GM21786 (cell line): Measurements from ENCODE around the gene TBC1D1.

ENCODE experiments used
- ATAC-seq: cut with Tn5 transposase; IDR thresholded peaks from one replicate; pipeline ENCODE4 v1.9.1; 2021; ENCODE audit not compliant: unreplicated experiment

Gene TBC1D1

GRCh38 chr4:37889849-37890800 lies 759 bp upstream of the TBC1D1 start:
- ATAC-seq: peak; percentile 19

GRCh38 chr4:37891260-37892159 lies 626 bp downstream of the TBC1D1 start:
- peak; percentile 57 for ATAC-seq

DNA sequence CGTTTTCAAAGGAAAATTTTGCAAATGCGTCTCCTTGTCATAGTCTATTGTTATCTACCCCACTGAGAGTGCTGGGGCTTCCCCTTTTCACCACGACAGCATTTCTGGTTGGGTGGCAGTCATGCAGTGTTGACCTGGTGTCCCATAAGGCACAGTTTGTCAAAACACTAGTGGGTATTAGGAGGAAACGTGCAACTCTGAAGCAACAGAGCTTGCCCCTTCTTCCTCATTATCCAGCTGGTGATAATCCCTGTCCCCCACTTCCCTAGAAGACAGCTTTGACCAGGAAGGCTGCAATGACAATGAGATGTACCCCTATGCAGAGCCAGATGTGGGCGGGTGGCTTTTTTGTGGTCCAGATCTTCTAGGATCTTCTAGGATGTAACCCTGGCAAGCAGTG lies 1.8 kb downstream of the TBC1D1 start:
- ATAC-seq: peak; percentile 41

DNA sequence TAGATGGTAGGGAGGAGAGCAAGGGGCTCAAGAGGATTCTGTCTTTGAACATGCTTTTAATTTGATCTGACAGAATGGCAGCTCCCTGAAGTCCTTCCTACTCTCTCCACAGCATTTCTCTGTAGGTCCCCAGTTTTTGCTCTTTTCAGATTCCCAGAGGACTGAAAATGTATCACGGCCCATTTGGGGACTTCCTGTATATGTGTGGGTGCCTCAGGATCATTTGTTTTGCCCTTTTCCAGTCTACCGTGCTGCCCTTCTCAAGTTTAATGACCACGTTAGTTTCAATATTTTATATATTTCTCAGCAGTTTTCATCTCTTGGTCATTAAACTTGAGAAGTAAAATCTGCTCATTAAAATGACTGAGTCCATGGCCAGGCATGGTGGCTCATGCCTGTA lies 2.3 kb downstream of the TBC1D1 start:
- no peak for ATAC-seq

- no peak for ATAC-seq
Measured at GRCh38 chr4:37895271-37895670, 4.4 kb downstream of the TBC1D1 start.

DNA sequence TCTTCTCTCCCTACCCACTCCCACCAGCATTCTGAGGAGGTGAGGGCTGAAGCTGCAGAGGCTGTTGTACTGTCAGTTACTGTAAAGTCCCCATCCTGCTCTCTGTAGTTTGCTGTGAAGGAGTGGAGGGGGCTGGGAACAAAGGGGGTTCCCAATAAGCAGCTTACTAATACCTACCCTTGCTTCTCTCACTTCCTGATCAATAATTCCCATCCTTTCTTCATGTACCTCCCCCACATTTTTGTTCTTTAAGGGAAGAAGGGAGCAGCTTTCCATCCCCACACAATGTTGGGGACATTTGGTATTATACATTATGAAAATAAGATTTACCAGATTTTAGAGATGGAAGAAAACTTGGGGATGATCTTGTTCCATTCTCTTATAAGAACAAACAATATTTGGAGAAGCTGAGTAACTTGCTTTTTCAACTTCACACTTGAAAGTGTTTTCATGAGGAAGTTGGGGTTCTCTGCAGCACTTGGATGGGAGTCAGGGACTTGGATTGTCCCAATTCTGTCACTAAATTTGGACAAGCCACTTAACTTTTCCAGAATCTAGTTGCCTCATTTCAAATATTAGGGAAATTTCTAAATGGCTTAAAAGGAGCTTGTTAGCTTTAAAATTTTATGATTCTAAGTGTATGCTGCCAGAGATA lies 5.4 kb downstream of the TBC1D1 start:
- ATAC-seq: no peak

DNA sequence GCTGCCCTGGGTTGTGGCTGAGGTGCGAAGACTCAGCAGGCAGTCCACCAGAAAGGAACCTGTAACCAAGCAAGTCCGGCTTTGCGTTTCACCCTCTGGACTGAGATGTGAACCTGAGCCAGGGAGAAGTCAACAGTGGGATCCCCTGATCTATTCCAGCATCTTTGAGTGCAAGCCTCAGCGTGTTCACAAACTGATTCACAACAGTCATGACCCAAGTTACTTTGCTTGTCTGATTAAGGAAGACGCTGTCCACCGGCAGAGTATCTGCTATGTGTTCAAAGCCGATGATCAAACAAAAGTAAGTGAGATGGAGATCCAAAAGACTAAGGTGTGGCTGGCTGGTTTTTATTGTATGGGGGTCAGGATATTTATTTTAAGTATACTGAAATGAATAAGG lies 11.3 kb downstream of the TBC1D1 start:
- ATAC-seq: no peak

DNA sequence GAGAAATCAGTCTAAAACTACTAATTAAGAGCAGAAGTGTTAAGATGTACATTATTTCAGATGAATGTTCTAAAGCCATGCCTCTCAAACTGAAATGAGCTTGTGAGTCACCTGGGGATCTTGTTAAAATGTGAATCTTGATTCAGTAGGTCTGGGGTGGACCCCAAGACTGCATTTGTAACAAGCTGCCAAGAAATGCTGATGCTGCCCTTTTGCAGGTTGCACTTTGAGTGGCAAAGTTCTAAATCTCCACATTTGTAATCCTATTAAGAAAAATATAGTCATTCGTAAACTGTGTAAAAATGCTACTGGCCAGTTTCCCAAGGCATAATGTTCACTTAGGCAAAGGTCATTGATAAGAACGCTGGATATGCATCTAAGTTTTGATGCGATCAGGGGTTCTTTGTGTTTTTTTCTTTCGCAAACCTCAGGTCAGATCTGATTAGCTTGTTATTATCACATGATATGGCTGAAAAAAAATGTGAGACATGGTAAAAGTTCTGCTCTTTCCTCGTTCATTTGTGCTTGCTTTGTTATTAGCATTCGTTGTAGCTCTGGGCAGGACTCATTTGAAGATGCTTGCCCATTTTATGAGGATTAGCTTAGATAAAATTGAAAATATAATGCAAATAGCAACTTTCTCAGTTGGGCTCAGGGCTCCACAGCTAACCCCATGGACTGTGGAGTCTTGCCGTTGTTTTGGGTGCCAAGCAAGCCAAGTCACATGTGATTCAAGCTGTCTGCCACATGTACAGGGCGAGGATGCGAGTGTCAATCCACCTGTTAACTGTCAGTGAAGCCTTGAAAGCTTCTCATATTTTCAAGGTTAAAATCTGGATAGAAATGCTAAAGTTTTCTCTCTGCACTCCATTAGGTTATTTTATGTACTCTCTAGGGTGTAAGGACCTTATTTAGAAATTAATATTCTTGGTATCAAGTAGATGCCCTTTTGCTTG lies 12.1 kb downstream of the TBC1D1 start:
- ATAC-seq: no peak

DNA sequence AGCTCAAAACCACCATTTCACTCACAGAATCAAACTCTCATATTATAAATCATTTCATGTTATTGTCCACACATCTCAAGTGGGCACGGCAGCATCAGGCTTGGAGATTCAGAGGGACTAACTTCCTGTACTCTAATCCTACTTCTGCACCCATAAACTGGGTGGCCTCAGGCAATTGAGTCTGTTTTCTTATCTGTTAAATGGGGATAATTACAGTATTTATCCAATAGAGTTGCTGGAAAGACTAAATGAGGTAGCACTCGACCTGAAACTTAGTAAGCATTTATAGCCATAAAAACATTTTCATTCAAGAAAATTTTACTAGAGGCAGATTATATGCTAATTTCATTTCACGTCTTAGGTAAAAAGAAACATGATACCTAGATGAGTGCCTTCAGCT lies 13.0 kb downstream of the TBC1D1 start:
- no peak for ATAC-seq

DNA sequence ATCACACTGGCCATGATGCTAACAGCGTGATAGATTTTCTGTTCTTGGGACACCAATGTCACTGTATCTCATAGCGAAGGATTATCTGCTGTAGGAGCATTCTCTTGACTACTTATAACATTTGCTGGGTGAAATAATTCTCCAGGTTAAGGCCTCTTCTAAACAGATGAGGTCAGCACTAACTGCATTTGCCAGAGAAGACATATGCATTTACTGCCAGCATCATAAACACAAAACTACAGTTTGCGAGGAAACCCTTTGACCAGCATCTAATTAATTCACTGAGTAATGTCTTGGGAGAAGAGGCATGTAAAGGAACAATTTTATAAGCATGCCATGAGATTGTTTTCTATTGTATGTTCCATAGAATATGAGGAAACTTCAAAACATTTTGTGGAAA lies 13.9 kb downstream of the TBC1D1 start:
- no peak for ATAC-seq

DNA sequence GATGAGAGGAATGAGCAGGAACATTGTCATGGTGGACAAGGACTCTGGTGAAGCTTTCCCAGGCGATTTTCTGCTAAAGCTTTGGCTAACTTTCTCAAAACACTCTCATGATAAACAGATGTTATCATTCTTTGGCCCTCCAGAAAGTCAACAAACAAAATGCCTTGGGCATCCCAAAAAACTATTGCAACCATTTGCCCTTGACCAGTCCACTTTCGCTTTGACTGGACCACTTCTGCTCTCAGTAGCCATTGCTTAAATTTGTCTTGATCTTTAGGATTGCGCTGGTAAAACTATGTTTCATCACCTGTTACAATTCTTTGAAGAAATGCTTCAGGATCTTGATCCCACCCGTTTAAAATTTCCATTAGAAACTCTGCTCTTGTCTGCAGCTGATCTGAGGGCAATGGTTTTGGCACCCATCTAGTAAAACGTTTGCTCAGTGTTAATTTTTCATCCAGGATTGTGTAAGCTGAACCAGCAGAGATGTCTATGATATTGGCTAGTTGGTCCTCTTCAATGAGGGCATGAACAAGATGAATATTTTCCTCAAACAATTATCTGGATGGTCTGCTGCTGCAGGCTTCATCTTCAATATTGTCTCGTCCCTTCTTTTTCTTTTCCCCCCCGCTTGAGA lies 14.8 kb downstream of the TBC1D1 start:
- no peak for ATAC-seq

DNA sequence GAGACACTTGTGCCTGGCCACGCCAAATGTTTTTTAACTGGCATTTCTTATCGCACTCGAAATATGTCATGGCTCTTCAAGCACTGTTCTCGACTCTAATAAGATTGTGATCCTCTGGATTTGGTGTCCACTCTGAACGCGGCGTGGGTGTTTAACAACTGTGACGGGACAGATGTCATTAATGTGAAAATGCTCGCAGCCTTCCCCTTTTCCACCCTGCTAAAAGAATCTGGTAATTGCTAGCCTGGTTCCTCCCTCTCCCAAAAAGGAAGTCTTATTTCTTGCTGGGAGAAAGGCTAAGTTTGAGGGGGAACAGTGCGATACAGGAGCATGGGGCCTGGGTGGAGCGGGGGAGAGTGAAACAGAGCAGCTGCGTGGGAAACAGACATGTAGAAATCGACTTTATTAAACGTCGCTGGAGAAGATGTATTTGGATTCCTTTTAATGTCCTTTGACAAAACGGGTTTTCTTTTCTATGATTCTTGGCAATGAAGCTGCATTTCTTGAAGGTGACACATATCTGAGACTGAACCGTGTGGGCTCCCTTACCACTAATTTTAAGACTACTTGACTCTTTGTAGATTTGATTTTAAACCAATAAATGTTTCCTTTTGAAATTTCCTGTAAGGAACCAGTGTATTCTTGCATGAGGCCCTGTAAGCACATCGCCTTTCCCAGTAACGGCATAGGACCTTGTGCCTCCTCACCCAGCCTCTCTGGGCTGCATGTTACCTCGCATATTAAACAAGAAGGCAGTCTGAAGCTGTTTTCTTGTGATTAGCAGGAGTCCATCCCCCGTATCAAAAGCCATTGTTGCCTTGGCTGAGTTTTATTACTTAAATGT lies 17.8 kb downstream of the TBC1D1 start:
- no peak for ATAC-seq

GRCh38 chr4:37909332-37910090 lies 18.6 kb downstream of the TBC1D1 start:
- ATAC-seq: no peak

DNA sequence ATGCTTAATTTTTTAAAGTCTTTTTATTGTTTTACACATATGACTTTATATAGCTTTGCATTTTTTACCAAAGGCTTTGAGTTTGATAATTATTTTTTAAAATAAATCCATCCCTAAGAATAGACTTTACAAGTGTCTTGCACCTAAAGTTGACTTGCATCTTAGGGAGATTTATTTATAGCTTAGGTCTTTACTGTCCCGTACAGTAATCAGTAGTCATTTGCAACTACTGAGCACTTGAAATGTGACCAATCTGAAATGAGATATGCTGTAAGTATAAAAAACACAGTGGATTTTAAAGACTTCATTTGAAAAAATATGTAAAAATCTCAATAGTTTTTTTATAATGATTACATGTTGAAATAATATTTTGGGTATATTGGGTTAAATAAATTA lies 19.2 kb downstream of the TBC1D1 start:
- no peak for ATAC-seq

GRCh38 chr4:37914539-37914938 lies 23.7 kb downstream of the TBC1D1 start:
- no peak for ATAC-seq

- no peak for ATAC-seq
Measured at GRCh38 chr4:37917388-37917787, 26.5 kb downstream of the TBC1D1 start.

- no peak for ATAC-seq
Measured at GRCh38 chr4:37918653-37919052, 27.8 kb downstream of the TBC1D1 start.

DNA sequence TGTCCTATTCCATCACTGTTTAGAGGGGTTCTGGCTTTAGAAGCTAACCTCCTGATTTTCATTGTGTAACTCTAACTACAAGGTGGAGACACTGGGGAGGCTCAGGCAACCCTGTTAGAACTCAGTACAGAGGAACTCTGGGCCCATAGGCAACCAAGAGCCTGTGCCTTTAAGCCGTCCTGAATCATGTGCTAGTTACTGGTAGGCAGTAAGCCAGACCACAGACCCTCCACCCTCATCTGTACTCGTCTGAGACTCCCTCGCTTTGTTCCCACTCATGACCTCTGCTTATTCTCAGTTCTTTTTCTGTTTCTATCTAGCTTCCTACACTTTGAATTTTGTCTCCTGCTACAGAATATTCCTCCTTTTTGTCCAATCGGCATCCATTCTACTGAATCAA lies 31.4 kb downstream of the TBC1D1 start:
- ATAC-seq: no peak
